ENCODE measurements around the gene OR2T10. TPM values are rescaled to one million over a fixed set of nuclear protein-coding genes. Genes with fewer than 3 reads are reported as not detected.
A peak's percentile ranks its signal among the peaks of the same experiment; 100 is the strongest.
"Not testable (repeated sequence)": the region's sequence is repeated elsewhere in the genome, so short reads cannot be mapped to it uniquely, and the experiment has no call there.

OR2T10 gene
- polyA plus RNA-seq, 3 donors: not detected

DNA sequence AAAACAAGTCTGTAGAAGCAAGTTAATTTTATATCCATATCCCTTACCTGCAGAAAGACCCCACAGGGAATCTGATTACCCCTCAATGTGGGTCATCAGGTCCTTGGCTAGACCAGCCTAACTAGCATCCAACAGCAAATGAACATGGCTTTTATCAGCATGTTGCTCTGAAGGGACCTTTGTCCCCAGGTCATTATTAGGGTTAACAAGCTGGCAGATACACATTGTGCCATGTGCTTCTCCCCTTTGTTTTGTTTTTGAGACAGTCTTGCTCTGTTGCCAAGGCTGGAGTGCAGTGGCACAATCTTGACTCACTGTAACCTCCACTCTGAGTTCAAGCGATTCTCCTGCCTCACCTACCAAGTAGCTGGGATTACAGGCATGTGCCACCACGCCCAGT lies 37.5 kb upstream of the OR2T10 start, which contains the start of gene OR2T11:
Gene OR2T11 (minus strand): TSS at position 101 of the 400 bp plus-strand sequence. CDS start 7,963 bp downstream, outside the sequence.
- H4K20me1 ChIP-seq (ENCODE audit: insufficient read depth, low read length); H3K27me3 ChIP-seq (ENCODE audit: control insufficient read depth in 2 of 2, insufficient read depth in 2 of 2, low read length in 2 of 2); H3K27ac ChIP-seq (ENCODE audit: low read depth in 1 of 2, low read length in 2 of 2); H3K79me2 ChIP-seq (ENCODE audit: insufficient read depth, low read length); H3K4me2 ChIP-seq (replicated peaks; ENCODE audit: extremely low read depth, low read length, poor library complexity, severe bottlenecking); DNase-seq; H3K9ac ChIP-seq (ENCODE audit: insufficient read depth, low read length, poor library complexity, severe bottlenecking); H2AFZ ChIP-seq (ENCODE audit: insufficient read depth, low read depth, low read length, poor library complexity, severe bottlenecking); H3K9me3 Mint-ChIP-seq; H3K4me3 Mint-ChIP-seq; H3K9me3 ChIP-seq (replicated peaks in 1 of 2; ENCODE audit: control insufficient read depth in 1 of 2, insufficient read depth in 1 of 2, low read length in 2 of 2); H3K4me3 ChIP-seq (replicated peaks in 1 of 3; ENCODE audit: low read depth in 2 of 3, low read length in 3 of 3); H3K36me3 ChIP-seq (replicated peaks in 1 of 2; ENCODE audit: control insufficient read depth in 1 of 2, insufficient read depth in 2 of 2, low read length in 2 of 2); H3K4me1 Mint-ChIP-seq; H3K27me3 Mint-ChIP-seq (ENCODE audit: low read depth in 3 of 3); H3K4me1 ChIP-seq (ENCODE audit: control insufficient read depth in 1 of 2, insufficient read depth in 2 of 2, low read length in 2 of 2); H3K36me3 Mint-ChIP-seq; intact Hi-C loops (cut with micrococcal nuclease); H3K27ac Mint-ChIP-seq: not testable (repeated sequence)
- no CpG with 5 or more reads among the region's 2 CpGs for WGBS (ENCODE audit: insufficient coverage)

GRCh38 chr1:248631354-248632008 lies 34.0 kb upstream of the OR2T10 start:
- H3K27me3 ChIP-seq (ENCODE audit: control insufficient read depth in 2 of 2, insufficient read depth in 2 of 2, low read length in 2 of 2): no peaks in the 10 kb centered on the region
- Mint-ChIP-seq H3K4me1 (peaks cover 4% of the 10 kb centered on the region), H3K9me3 (no peaks in the 10 kb centered on the region), H3K36me3 (no peaks in the 10 kb centered on the region), H3K27ac (peak overlapping the region in 2 of 7 donors; percentile 39 to 59), H3K27me3 (ENCODE audit: low read depth in 3 of 3) (no peaks in the 10 kb centered on the region), H3K4me3 (no peak overlapping the region)
- WGBS (ENCODE audit: insufficient coverage): 67% methylated on average over 3 of the region's 7 CpGs
- no peaks in the 10 kb centered on the region for H3K9me3 ChIP-seq (replicated peaks in 1 of 2; ENCODE audit: control insufficient read depth in 1 of 2, insufficient read depth in 1 of 2, low read length in 2 of 2)
- no peak overlapping the region for H2AFZ ChIP-seq (ENCODE audit: insufficient read depth, low read depth, low read length, poor library complexity, severe bottlenecking)
- intact Hi-C loops (cut with micrococcal nuclease): no loop called here
- H3K9ac ChIP-seq (ENCODE audit: insufficient read depth, low read length, poor library complexity, severe bottlenecking): no peak overlapping the region
- peak overlapping the region in 1 of 2 donors; percentile 46 for H3K27ac ChIP-seq (ENCODE audit: low read depth in 1 of 2, low read length in 2 of 2)
- H4K20me1 ChIP-seq (ENCODE audit: insufficient read depth, low read length): no peaks in the 10 kb centered on the region
- DNase-seq: peak; percentile 60 to 71 (median 64)
- no peaks in the 10 kb centered on the region for H3K36me3 ChIP-seq (replicated peaks in 1 of 2; ENCODE audit: control insufficient read depth in 1 of 2, insufficient read depth in 2 of 2, low read length in 2 of 2)
- no peak overlapping the region for H3K4me2 ChIP-seq (replicated peaks; ENCODE audit: extremely low read depth, low read length, poor library complexity, severe bottlenecking)
- no peaks in the 10 kb centered on the region for H3K79me2 ChIP-seq (ENCODE audit: insufficient read depth, low read length)
- TF ChIP-seq, protein P1, sequence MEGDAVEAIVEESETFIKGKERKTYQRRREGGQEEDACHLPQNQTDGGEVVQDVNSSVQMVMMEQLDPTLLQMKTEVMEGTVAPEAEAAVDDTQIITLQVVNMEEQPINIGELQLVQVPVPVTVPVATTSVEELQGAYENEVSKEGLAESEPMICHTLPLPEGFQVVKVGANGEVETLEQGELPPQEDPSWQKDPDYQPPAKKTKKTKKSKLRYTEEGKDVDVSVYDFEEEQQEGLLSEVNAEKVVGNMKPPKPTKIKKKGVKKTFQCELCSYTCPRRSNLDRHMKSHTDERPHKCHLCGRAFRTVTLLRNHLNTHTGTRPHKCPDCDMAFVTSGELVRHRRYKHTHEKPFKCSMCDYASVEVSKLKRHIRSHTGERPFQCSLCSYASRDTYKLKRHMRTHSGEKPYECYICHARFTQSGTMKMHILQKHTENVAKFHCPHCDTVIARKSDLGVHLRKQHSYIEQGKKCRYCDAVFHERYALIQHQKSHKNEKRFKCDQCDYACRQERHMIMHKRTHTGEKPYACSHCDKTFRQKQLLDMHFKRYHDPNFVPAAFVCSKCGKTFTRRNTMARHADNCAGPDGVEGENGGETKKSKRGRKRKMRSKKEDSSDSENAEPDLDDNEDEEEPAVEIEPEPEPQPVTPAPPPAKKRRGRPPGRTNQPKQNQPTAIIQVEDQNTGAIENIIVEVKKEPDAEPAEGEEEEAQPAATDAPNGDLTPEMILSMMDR (IDR thresholded peaks at IDR 0.05): no peak
- peaks cover 0 to 9% of the 10 kb centered on the region in 2 donors for H3K4me1 ChIP-seq (ENCODE audit: control insufficient read depth in 1 of 2, insufficient read depth in 2 of 2, low read length in 2 of 2)
- H3K4me3 ChIP-seq (replicated peaks in 1 of 3; ENCODE audit: low read depth in 2 of 3, low read length in 3 of 3): no peak overlapping the region

All from CD14-positive monocyte (primary cell).